DMS53 (cell line): ENCODE measurements around the gene ABCA2.
A peak's percentile ranks its signal among the peaks of the same experiment; 100 is the strongest.

Experiments used
- DNase-seq: peaks from one replicate; lab custom pipeline; 2025; lab: John Stamatoyannopoulos, UW

The ABCA2 gene

DNA sequence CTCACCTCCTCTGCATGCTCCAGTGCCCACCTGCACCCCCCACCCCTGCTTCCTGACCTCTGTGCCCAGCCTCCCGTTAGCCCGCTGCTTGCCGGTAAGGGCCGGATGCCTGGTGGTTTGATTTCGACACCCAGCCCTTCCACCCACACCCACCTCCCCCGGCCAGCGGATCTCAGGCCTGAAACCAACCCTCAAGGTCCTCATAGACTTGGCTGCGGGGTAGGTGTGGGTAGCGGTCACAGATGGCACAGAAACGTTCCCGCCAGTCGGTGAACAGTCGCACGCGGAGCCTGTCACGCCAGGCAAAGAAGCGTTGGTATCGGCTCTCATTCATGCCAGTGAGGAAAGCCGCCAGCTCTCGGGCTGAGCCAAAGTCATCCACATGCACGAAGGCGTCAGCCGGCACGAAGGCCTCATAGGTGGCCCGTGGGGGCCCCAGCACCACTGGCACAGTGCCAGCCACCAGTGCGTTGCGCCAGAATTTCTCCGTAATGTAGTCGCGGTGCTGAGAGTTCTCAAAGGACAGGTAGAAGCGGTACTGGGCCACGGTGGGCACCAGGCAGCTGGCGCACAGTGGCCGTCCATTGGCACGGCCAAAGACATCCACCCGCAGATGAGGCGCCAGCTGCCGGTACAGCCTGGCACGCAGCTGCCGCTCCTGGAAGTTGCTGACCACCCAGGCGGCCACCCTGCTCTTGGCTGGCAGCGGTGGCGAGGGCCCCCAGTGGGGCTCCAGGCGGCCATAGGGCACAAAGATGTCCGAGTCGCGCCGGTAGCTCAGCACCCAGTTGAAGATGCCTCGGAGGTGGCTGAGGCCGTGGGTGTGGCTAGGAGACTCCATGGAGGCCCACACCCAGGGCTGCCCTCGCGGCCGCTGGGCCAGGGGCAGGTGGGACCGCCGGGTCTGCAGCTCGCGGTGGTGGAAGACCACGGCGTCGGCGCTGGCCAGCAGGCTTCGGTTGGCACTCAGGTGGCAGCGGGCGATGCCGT is 2.8 kb upstream of the ABCA2 start:
- no peak for DNase-seq

GRCh38 chr9:137030006-137030405 is 2.0 kb upstream of the ABCA2 start:
- no peak for DNase-seq

GRCh38 chr9:137029058-137029936 is 1.3 kb upstream of the ABCA2 start:
- peak; percentile 82 for DNase-seq

GRCh38 chr9:137028263-137029057 is 423 bp upstream of the ABCA2 start:
- DNase-seq: peak; percentile 93

- DNase-seq: no peak
Observed at GRCh38 chr9:137026828-137027227, 1.2 kb downstream of the ABCA2 start.

DNA sequence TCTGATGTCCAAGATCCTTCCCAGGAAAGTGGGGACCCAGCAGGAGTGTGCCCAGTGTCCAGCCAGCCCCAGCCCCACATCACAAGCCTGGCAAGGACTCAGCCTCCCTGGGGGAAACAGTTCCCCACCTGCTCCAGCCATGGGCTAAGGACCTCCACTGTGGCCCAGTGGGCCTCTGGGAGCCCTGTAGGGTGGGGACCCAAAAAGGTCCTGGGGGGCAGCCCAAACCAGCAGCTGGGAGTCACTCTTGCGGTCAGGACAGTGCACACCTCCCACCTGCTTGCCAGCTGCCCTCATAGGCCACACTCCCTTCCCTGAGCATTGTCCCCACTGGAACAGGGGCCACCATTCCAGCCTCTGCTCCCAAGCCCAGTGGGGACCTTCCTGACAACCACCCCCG is 1.7 kb downstream of the ABCA2 start:
- no peak for DNase-seq

DNA sequence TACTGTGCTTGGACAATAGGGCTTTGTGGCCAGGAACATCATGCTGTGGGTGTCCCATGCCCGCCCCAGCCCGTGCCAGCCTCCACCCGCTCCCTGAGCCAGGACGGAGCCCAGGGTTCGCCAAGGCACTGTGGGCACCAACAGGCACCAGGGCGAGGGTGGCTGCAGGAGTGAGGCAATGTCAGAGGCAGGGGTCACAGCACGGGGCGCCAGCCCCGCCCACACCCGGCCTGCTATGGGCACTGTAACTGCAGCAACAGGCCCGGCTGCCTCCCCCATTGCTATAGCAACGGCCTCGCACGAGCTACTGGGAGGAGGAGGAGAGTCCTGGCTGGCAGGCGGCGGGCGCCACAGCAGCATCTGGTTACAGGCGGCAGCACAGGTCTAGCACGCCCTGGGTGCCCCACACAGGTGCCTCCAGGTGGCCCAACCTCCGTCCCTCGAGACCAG is 2.5 kb downstream of the ABCA2 start:
- peak; percentile 97 for DNase-seq

- DNase-seq: no peak
Observed at GRCh38 chr9:137023583-137023991, 4.5 kb downstream of the ABCA2 start.

- DNase-seq: no peak
Observed at GRCh38 chr9:137023157-137023556, 4.9 kb downstream of the ABCA2 start.

DNA sequence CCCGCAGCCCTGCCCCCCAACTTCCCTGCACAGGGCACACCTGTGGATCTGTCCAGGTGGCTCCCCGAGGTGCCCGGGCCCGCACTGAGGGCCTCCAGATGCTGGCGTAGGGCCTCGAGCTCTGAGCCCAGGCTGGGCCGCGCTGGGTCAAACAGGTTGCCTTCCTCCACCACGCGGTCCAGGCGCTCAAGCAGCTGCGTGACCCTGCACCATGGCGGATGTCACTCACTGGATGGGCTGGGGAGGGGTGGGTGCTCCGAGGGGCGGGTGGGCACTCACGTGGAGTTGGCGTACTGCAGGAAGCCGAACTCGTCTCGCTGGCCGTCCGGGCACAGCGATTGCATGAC is 5.4 kb downstream of the ABCA2 start:
- no peak for DNase-seq

DNA sequence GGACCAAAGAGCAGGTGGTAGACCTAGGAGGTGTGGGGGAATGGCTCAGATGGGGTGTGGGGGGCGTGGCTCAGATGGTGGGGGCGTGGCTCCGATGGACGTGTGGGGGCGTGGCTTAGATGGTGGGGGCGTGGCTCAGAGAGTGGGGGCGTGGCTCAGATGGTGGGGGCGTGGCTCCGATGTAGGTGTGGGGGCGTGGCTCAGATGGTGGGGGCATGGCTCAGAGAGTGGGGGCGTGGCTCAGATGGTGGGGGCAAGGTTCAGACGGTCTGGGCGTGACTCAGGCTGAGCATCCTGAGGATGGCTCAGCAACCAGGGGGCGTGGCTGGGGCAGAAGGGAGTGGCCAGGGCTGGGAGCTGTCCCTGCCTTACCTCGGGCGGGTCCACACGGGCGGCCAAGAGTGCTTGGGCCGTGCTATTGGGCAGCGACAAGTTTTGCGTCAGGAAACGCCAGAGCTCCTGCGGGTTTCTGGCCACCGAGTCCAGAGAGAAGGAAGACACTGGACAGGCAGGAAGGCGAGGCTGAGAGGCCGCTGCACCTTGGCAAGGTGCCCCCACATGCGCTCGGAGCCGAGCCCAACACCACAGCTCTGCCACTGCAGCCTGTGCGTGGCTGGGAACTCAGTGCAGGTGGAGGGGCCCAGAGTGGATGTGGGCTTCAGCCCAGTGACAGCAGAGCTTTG is 5.9 kb downstream of the ABCA2 start:
- peak; percentile 87 for DNase-seq

GRCh38 chr9:137021568-137021978 is 6.5 kb downstream of the ABCA2 start:
- DNase-seq: no peak

GRCh38 chr9:137020771-137021567 is 7.1 kb downstream of the ABCA2 start:
- no peak for DNase-seq

DNA sequence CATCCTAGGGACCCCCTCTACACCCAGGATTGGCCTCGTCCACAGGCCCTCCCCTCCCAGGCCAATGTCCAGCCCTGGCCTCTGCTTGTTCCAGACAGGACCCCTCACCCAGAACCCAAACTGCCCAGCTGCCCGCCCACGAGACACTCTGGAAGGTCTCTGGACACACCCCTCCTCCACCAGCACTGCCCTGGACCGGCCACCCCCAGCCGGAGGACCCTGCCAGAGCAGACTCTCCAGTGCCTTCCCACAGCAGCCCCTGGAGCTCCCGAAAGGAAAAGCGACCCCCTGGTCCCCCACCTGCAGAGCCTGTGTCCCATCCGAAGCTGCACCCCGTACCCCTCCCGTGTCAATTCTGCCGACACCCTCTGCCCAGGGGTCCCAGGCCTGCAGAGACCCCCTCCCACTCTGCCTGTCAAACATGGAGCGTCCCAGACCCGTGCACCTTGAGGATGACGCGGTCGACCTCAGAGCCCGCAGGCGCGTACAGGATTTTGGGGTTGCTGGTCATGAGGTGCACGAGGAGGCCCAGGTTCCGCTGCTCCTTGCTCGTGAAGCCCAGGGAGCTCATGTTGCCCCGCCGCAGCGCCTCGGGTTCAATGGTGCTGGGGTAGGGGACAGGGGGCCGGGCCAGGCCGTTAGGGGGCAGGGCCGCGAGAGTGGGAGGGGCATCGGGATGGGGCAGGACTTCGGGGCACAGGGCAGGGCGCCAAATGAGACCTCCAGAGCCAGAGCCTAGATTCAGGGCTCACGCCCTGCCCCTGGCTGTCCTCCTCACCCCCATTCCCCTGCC is 8.0 kb downstream of the ABCA2 start:
- no peak for DNase-seq

DNA sequence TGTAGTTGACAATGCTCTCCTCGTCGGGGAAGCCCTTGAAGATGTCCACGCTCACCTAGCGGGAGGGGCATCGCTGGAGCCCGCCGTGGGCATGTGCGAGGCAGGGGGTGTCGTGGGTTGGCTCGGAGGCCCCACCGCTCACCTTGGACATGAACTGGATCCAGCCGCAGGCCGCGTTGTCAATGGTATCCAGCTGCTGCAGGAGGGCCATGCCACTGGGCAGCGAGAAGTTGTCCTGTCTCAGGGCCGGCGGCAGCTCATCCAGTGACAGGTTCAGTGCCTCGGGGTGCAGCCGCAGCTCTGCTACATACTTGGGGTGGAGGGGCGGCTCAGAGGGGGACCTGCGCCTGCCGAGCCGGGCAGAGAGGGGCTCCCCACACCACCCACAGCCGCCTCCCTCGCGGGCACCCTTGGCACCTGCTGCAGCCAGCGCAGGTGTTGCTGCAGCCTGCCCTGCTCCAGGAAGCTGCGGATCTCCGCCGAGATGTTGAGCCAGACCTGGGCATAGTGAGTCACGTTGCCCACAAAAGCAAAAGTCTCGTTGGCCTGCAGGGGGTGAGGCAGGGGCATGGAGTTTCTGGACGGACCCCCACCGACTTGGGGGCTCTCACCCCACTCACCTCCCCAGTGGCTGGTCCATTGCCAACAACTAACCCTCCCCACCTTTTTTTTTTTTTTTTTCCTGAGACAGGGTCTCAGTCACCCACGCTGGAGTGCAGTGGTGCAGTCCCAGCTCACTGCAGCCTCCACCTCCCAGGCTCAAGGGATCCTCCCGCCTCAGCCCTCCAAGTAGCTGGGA is 9.1 kb downstream of the ABCA2 start:
- DNase-seq: no peak

DNA sequence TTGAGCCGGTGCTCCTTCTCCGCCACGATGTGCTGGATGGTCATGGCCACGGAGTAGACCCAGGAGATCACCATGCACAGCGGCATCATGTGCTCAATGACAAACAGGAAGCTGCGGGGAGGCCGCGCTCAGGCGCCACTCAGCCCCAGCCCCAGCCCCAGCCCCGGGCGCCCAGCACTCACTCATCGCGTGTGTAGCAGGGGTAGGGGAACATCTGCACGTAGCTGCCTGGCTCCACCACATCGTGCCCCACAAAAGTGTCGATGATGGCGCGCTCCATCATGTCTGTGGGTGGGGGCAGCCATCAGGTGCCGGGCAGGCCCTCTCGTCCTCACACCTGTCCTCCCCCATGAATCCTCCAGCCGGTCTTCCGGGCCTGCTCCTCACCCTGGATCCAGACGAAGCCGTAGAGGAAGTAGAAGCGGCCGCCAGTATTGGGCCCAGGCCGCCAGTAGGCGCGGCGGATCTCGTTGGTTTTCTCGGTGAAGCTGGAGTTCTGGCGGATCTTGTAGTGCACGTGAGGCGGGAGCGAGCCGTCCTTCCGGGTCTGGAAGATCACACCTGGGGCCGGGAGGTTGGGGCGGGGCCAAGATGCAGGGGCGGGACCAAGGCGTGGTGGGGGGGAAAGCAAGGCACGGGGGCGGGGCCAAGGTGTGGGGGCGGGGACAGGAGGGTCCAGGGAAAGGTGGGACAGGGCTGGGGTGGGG is 10.1 kb downstream of the ABCA2 start:
- DNase-seq: no peak

DNA sequence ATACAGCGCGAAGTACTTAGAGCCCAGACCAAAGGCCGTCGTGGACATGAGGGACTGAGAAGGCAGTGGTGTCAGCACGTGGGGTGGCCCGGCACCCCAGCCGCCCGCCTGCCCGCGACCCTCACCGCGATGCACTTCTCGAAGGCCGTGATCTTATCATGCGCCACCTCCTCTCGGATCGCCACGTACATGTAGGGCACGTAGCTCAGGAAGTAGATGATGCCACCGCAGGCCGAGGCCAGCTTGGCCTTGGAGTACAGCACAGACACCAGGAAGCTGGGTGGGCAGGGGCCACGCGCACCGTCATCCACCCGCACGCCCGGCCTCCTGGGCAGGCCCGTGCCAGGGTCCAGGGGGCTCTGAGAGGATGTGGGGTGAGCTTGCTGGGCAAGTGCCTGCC is 11.0 kb downstream of the ABCA2 start:
- no peak for DNase-seq

- no peak for DNase-seq
Observed at GRCh38 chr9:137016436-137016835, 11.6 kb downstream of the ABCA2 start.
